Calu3 (cell line): ENCODE data around the gene IGSF6. TPM values are rescaled to one million over a fixed set of nuclear protein-coding genes. Genes with fewer than 3 reads are reported as not detected.
"Not testable (repeated sequence)": the region's sequence is repeated elsewhere in the genome, so short reads cannot be mapped to it uniquely, and the experiment has no call there.

Experiments used
- BruUV-seq: library from RNA; stranded (reverse); fragments of 400-500 nt; replicated peaks from 2 replicates; lab custom pipeline; 2021; lab: Mats Ljungman, UMichigan
- CTCF ChIA-PET: fragments of 300-600 bp; sonication (Branson Sonifier 250); formaldehyde crosslinking; loops from one replicate; lab custom pipeline; 2022; ENCODE audit warnings: antibody characterized with exemption; lab: Charles Lee
- DNase-seq: peaks from one replicate; pipeline ENCODE4 v3.0.0; 2022
- H3K27ac Mint-ChIP-seq: one replicate; pipeline ENCODE4 v1.8.0; 2022; ENCODE audit warnings: mixed read lengths; ENCODE audit not compliant: unreplicated experiment
- H3K27me3 Mint-ChIP-seq: one replicate; pipeline ENCODE4 v1.8.0; 2022; ENCODE audit warnings: mixed read lengths; ENCODE audit not compliant: unreplicated experiment
- H3K36me3 Mint-ChIP-seq: one replicate; pipeline ENCODE4 v1.8.0; 2022; ENCODE audit warnings: mild to moderate bottlenecking, moderate library complexity, mixed read lengths; ENCODE audit not compliant: insufficient read depth, unreplicated experiment
- H3K4me1 Mint-ChIP-seq: one replicate; pipeline ENCODE4 v1.8.0; 2022; ENCODE audit warnings: mild to moderate bottlenecking, low read depth, mixed read lengths; ENCODE audit not compliant: unreplicated experiment
- H3K4me3 Mint-ChIP-seq: one replicate; pipeline ENCODE4 v1.8.0; 2022; ENCODE audit warnings: mild to moderate bottlenecking, low read depth, moderate library complexity, mixed read lengths; ENCODE audit not compliant: unreplicated experiment
- H3K9me3 Mint-ChIP-seq: one replicate; pipeline ENCODE4 v1.8.0; 2022; ENCODE audit warnings: low read depth, mixed read lengths; ENCODE audit not compliant: unreplicated experiment
- CTCF ChIP-seq: fragments of 200-600 bp; IDR thresholded peaks from one replicate; pipeline ENCODE4 v1.8.0; 2022; ENCODE audit warnings: antibody characterized with exemption; ENCODE audit not compliant: unreplicated experiment
- intact Hi-C: fragments of 100-400 bp; cut with micrococcal nuclease; formaldehyde crosslinking; loops from one replicate; pipeline ENCODE4 v1.10.0; 2022; ENCODE audit not compliant: unreplicated experiment
- total RNA-seq: library from RNA; stranded (reverse); gene quantifications from 2 replicates; pipeline ENCODE4 v1.2.3, GENCODE V29; 2022

IGSF6 gene
- total RNA-seq, 1 experiment from 2014 or later = not detected

- Mint-ChIP-seq H3K4me3 (no peak overlapping the region), H3K4me1 (peaks cover 33% of the 10 kb centered on the region), H3K36me3 (no peaks in the 10 kb centered on the region), H3K27ac (no peak overlapping the region), H3K9me3 (no peaks in the 10 kb centered on the region), H3K27me3 (no peaks in the 10 kb centered on the region)
- DNase-seq = no peak
- TF ChIP-seq CTCF = no peak
- BruUV-seq = no TSS peak
- intact Hi-C loops = no loop called here
- CTCF ChIA-PET = interaction anchor here (0.6 kb wide), 1 partner anchor 49 kb away, joined by 4 read pairs; no protein-coding TSS in a partner anchor
These were observed 42.3 kb downstream of the IGSF6 start for GRCh38 chr16:21610006-21610544.

GRCh38 chr16:21608639-21609328, 43.6 kb downstream of the IGSF6 start:
- no peaks in the 10 kb centered on the region for H3K36me3 Mint-ChIP-seq
- CTCF ChIA-PET = interaction anchor here (1.3 kb wide), 1 partner anchor 9 kb away, joined by 4 read pairs; the partner anchor contains the start of gene METTL9
- BruUV-seq = no TSS peak
- TF ChIP-seq CTCF = no peak
- H3K4me1 Mint-ChIP-seq = peaks cover 41% of the 10 kb centered on the region
- intact Hi-C loops = no loop called here
- H3K27ac Mint-ChIP-seq = no peak overlapping the region
- no peaks in the 10 kb centered on the region for H3K9me3 Mint-ChIP-seq
- no peak overlapping the region for H3K4me3 Mint-ChIP-seq
- H3K27me3 Mint-ChIP-seq = no peaks in the 10 kb centered on the region
- DNase-seq = no peak

- H3K4me1 Mint-ChIP-seq = peaks cover 43% of the 10 kb centered on the region
- H3K4me3 Mint-ChIP-seq, H3K27me3 Mint-ChIP-seq, intact Hi-C loops, H3K9me3 Mint-ChIP-seq, H3K27ac Mint-ChIP-seq, DNase-seq, H3K36me3 Mint-ChIP-seq, BruUV-seq: not testable (repeated sequence)
- CTCF ChIA-PET = interaction anchor here (0.5 to 0.9 kb wide), 3 partner anchors 21 to 64 kb away, joined by 3 to 5 read pairs (median 3); no protein-coding TSS in a partner anchor
These were observed 46.6 kb downstream of the IGSF6 start for GRCh38 chr16:21605848-21606247.

GRCh38 chr16:21603928-21604327, 48.5 kb downstream of the IGSF6 start:
- no TSS peak for BruUV-seq
- Mint-ChIP-seq H3K27me3 (no peaks in the 10 kb centered on the region), H3K4me1 (peaks cover 24% of the 10 kb centered on the region), H3K9me3 (no peaks in the 10 kb centered on the region), H3K4me3 (no peak overlapping the region), H3K27ac (no peak overlapping the region), H3K36me3 (peaks cover 16% of the 10 kb centered on the region)
- intact Hi-C loops = loop anchor here (5.0 kb wide), 1 partner anchor 38 kb away; no protein-coding TSS in a partner anchor
- DNase-seq = no peak
- CTCF ChIA-PET = interaction anchor here (0.6 to 1.3 kb wide), 2 partner anchors 8 to 50 kb away, joined by 3 to 4 read pairs; no protein-coding TSS in a partner anchor
- TF ChIP-seq CTCF = no peak
